SK-N-MC (cell line): ENCODE data around the gene ZNF536.

Experiments used
- EZH2 ChIP-seq: fragments of 200-600 bp; sonication (generic); IDR thresholded peaks from one replicate; pipeline ENCODE4 v1.6.1; 2017; ENCODE audit warnings: antibody characterized with exemption
- FOXP2 ChIP-seq: optimal IDR thresholded peaks from 2 replicates; pipeline ENCODE3; 2011; ENCODE audit warnings: mild to moderate bottlenecking, moderate library complexity; ENCODE audit not compliant: insufficient read depth; ENCODE audit errors: extremely low read length, control extremely low read depth
- POLR2AphosphoS5 ChIP-seq: IDR thresholded peaks from 2 replicates; pipeline ENCODE4 v1.6.1; 2012; ENCODE audit warnings: mild to moderate bottlenecking, low read depth, low read length, borderline replicate concordance

DNA sequence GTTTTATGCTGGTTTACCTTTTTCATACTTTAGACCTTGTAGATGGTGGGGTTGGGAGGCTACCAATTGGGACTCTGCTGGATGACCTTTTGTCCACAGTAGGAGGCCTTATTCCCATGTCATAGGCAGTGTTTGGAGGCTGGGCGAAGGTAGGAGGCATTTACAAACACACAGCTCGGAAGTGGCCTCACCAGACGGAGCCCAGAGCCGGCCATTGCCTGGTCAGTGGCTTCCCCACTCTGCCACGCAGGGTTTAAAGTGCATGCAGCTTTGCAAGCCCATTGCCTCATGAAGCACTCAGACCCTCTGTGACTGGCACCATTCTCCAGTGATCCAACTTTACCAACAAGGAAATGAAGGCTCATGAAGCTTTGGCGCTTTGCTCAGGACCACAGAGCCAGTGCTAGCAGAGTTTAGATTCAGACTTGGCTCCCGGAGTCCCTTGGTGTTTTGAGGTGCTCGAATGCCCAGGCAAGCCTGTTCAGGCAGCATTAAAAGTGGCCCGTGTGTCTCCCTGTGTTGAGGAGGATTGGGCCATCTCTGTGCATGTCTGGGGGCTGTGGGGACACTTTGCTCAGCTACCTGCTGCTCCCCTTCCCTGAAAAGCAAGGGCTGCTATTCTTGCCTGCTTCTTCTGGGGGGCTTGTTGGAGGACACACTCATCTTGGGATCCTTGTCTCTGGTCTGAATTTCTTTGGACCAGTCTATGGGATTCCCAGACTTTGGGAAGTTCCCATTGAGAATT, 148.7 kb downstream of the ZNF536 start:
- no peak for TF ChIP-seq POLR2AphosphoS5
- TF ChIP-seq EZH2: no peak
- no peak for TF ChIP-seq FOXP2
